ENCODE data around the gene PRPF40B. TPM values are rescaled to one million over a fixed set of nuclear protein-coding genes. Genes with fewer than 3 reads are reported as not detected.
A peak's percentile ranks its signal among the peaks of the same experiment; 100 is the strongest.

The PRPF40B gene
- total RNA-seq, 1 experiment from 2014 or later: 33.3 TPM

- BruUV-seq (replicated peaks): no TSS peak
- H3K4me3 ChIP-seq (ENCODE audit: low read depth, low read length): no peak overlapping the region
- no peak overlapping the region for H3K27ac Mint-ChIP-seq (ENCODE audit: unreplicated experiment)
- ChIA-PET POLR2A (no interaction called here), CTCF (no interaction called here)
- H3K36me3 Mint-ChIP-seq (ENCODE audit: insufficient read depth, unreplicated experiment): no peaks in the 10 kb centered on the region
- H3K27me3 Mint-ChIP-seq (ENCODE audit: insufficient read depth, unreplicated experiment): no peaks in the 10 kb centered on the region
- no peak overlapping the region for H3K4me3 Mint-ChIP-seq (ENCODE audit: unreplicated experiment)
- H3K36me3 ChIP-seq (ENCODE audit: control insufficient read depth, insufficient read depth, low read length): no peaks in the 10 kb centered on the region
- TF ChIP-seq CTCF (IDR thresholded peaks at IDR 0.05; ENCODE audit: insufficient read depth in 1 of 2, low read depth in 1 of 2, low read length in 1 of 2, severe bottlenecking in 1 of 2, unreplicated experiment in 1 of 2): peak in 1 of 2 experiments; percentile 32
- intact Hi-C loops (cut with micrococcal nuclease; ENCODE audit: unreplicated experiment): no loop called here
- no peaks in the 10 kb centered on the region for H3K9me3 Mint-ChIP-seq (ENCODE audit: unreplicated experiment)
- H3K27me3 ChIP-seq (replicated peaks; ENCODE audit: control insufficient read depth, insufficient read depth, low read length): no peaks in the 10 kb centered on the region
- peaks cover 18% of the 10 kb centered on the region for H3K4me1 Mint-ChIP-seq (ENCODE audit: low read depth, unreplicated experiment)
- H3K9me3 ChIP-seq: 0 out of 2 replicates have a peak, but pooled peaks cover 3% of the 10 kb centered on the region
- peak in 1 of 2 experiments; percentile 53 for DNase-seq
- peaks cover 22% of the 10 kb centered on the region for H3K4me1 ChIP-seq
Measured at GRCh38 chr12:49687941-49688340, 64.6 kb downstream of the PRPF40B start.

- H3K9me3 ChIP-seq: 0 out of 2 replicates have a peak, but pooled peaks cover 3% of the 10 kb centered on the region
- TF ChIP-seq CTCF (IDR thresholded peaks at IDR 0.05; ENCODE audit: insufficient read depth in 1 of 2, low read depth in 1 of 2, low read length in 1 of 2, severe bottlenecking in 1 of 2, unreplicated experiment in 1 of 2): no peak
- intact Hi-C loops (cut with micrococcal nuclease; ENCODE audit: unreplicated experiment): no loop called here
- Mint-ChIP-seq H3K27ac (ENCODE audit: unreplicated experiment) (no peak overlapping the region), H3K4me1 (ENCODE audit: low read depth, unreplicated experiment) (peaks cover 6% of the 10 kb centered on the region), H3K9me3 (ENCODE audit: unreplicated experiment) (no peaks in the 10 kb centered on the region), H3K36me3 (ENCODE audit: insufficient read depth, unreplicated experiment) (no peaks in the 10 kb centered on the region), H3K4me3 (ENCODE audit: unreplicated experiment) (no peak overlapping the region), H3K27me3 (ENCODE audit: insufficient read depth, unreplicated experiment) (no peaks in the 10 kb centered on the region)
- no peak for DNase-seq
- CTCF ChIA-PET: interaction anchor here (0.8 to 1.1 kb wide), 2 partner anchors 18 to 52 kb away, joined by 3 read pairs; partner anchors contain the start of genes FMNL3 and TMBIM6
- no peaks in the 10 kb centered on the region for H3K27me3 ChIP-seq (replicated peaks; ENCODE audit: control insufficient read depth, insufficient read depth, low read length)
- POLR2A ChIA-PET: interaction anchor here (1.1 kb wide), 1 partner anchor 53 kb away, joined by 3 read pairs; no protein-coding TSS in a partner anchor
- no peaks in the 10 kb centered on the region for H3K36me3 ChIP-seq (ENCODE audit: control insufficient read depth, insufficient read depth, low read length)
- no TSS peak for BruUV-seq (replicated peaks)
- peaks cover 12% of the 10 kb centered on the region for H3K4me1 ChIP-seq
- H3K4me3 ChIP-seq (ENCODE audit: low read depth, low read length): no peak overlapping the region
Measured at GRCh38 chr12:49689237-49689636, 65.9 kb downstream of the PRPF40B start.

- no peak for DNase-seq
- no TSS peak for BruUV-seq (replicated peaks)
- CTCF ChIA-PET: interaction anchor here (0.8 to 1.1 kb wide), 3 partner anchors 17 to 110 kb away, joined by 3 read pairs; partner anchors contain the start of genes FMNL3 and TMBIM6
Measured at GRCh38 chr12:49689785-49690184, 66.4 kb downstream of the PRPF40B start.

More at GRCh38 chr12:49689785-49690184, 66.4 kb downstream of the PRPF40B start:
- H3K36me3 ChIP-seq (ENCODE audit: control insufficient read depth, insufficient read depth, low read length): no peaks in the 10 kb centered on the region
- H3K4me3 ChIP-seq (ENCODE audit: low read depth, low read length): no peak overlapping the region
- no peak overlapping the region for H3K4me3 Mint-ChIP-seq (ENCODE audit: unreplicated experiment)
- POLR2A ChIA-PET: interaction anchor here (1.1 kb wide), 1 partner anchor 52 kb away, joined by 3 read pairs; no protein-coding TSS in a partner anchor
- H3K9me3 ChIP-seq: 0 out of 2 replicates have a peak, but pooled peaks cover 3% of the 10 kb centered on the region
- H3K27me3 ChIP-seq (replicated peaks; ENCODE audit: control insufficient read depth, insufficient read depth, low read length): no peaks in the 10 kb centered on the region
- peaks cover 6% of the 10 kb centered on the region for H3K4me1 Mint-ChIP-seq (ENCODE audit: low read depth, unreplicated experiment)
- intact Hi-C loops (cut with micrococcal nuclease; ENCODE audit: unreplicated experiment): no loop called here
- H3K36me3 Mint-ChIP-seq (ENCODE audit: insufficient read depth, unreplicated experiment): no peaks in the 10 kb centered on the region
- TF ChIP-seq CTCF (IDR thresholded peaks at IDR 0.05; ENCODE audit: insufficient read depth in 1 of 2, low read depth in 1 of 2, low read length in 1 of 2, severe bottlenecking in 1 of 2, unreplicated experiment in 1 of 2): no peak
- no peak overlapping the region for H3K27ac Mint-ChIP-seq (ENCODE audit: unreplicated experiment)
- H3K9me3 Mint-ChIP-seq (ENCODE audit: unreplicated experiment): no peaks in the 10 kb centered on the region
- H3K4me1 ChIP-seq: peaks cover 12% of the 10 kb centered on the region
- H3K27me3 Mint-ChIP-seq (ENCODE audit: insufficient read depth, unreplicated experiment): no peaks in the 10 kb centered on the region
